PC-9 (cell line): ENCODE results near the gene KL. TPM values are rescaled to one million over a fixed set of nuclear protein-coding genes. Genes with fewer than 3 reads are reported as not detected.

Experiments used
- BruUV-seq: library from RNA; stranded (reverse); fragments of 400-500 nt; replicated peaks from 2 replicates; lab custom pipeline; 2021; lab: Mats Ljungman, UMichigan
- CTCF ChIA-PET: fragments of 300-600 bp; sonication (Branson Sonifier 250); formaldehyde crosslinking; loops from one replicate; lab custom pipeline; 2022; ENCODE audit warnings: antibody characterized with exemption; lab: Charles Lee
- POLR2A ChIA-PET: fragments of 300-600 bp; sonication (Branson Sonifier 250); formaldehyde crosslinking; loops from one replicate; lab custom pipeline; 2022; ENCODE audit warnings: antibody characterized with exemption; ENCODE audit not compliant: unreplicated experiment; lab: Charles Lee
- DNase-seq, 2 experiments: peaks; one replicate each; pipeline versions ENCODE4 v3.0.0 to v3.0.0-alpha.2; 2015 to 2022; ENCODE audit warnings: mixed read lengths in 1 of 2
- H2AFZ ChIP-seq: fragments of 200-600 bp; sonication (generic); 2 replicates; pipeline ENCODE4 v1.8.1; 2017; ENCODE audit warnings: antibody characterized with exemption
- H3F3A ChIP-seq: fragments of 200-600 bp; sonication (generic); 2 replicates; pipeline ENCODE4 v1.8.1; 2017; ENCODE audit warnings: antibody characterized with exemption, mild to moderate bottlenecking, low read depth; ENCODE audit not compliant: insufficient read depth
- H3K27ac ChIP-seq: fragments of 200-600 bp; sonication (generic); 2 replicates; pipeline ENCODE4 v1.6.1; 2016; ENCODE audit warnings: mixed run types
- H3K27me3 ChIP-seq: fragments of 200-600 bp; sonication (generic); 2 replicates; pipeline ENCODE4 v1.6.1; 2016; ENCODE audit warnings: low read depth, mixed run types; ENCODE audit not compliant: insufficient read depth
- H3K36me3 ChIP-seq: fragments of 200-600 bp; sonication (generic); 2 replicates; pipeline ENCODE4 v1.6.1; 2016; ENCODE audit warnings: low read depth, mixed run types
- H3K4me1 ChIP-seq: fragments of 200-600 bp; sonication (generic); replicated peaks from 2 replicates; pipeline ENCODE4 v1.6.1; 2016; ENCODE audit warnings: mixed run types; ENCODE audit not compliant: insufficient read depth
- H3K4me2 ChIP-seq: fragments of 200-600 bp; sonication (generic); 2 replicates; pipeline ENCODE4 v1.6.1; 2017; ENCODE audit warnings: mixed run types
- H3K4me3 ChIP-seq: fragments of 200-600 bp; sonication (generic); 2 replicates; pipeline ENCODE4 v1.6.1; 2016; ENCODE audit warnings: mixed run types
- H3K79me2 ChIP-seq: fragments of 200-600 bp; sonication (generic); 2 replicates; pipeline ENCODE4 v1.6.1; 2017; ENCODE audit warnings: low read depth, mixed run types
- H3K9me2 ChIP-seq: fragments of 200-600 bp; sonication (generic); 2 replicates; pipeline ENCODE4 v1.8.1; 2017; ENCODE audit warnings: mild to moderate bottlenecking; ENCODE audit not compliant: insufficient read depth
- H3K9me3 ChIP-seq: fragments of 200-600 bp; sonication (generic); 2 replicates; pipeline ENCODE4 v1.8.1; 2016; ENCODE audit warnings: low read depth; ENCODE audit not compliant: insufficient read depth
- H4K20me1 ChIP-seq: fragments of 200-600 bp; sonication (generic); 2 replicates; pipeline ENCODE4 v1.8.1; 2017; ENCODE audit not compliant: insufficient read depth
- EZH2 ChIP-seq: fragments of 200-600 bp; sonication (generic); IDR thresholded peaks from 2 replicates; pipeline ENCODE4 v1.8.0; 2017; ENCODE audit warnings: antibody characterized with exemption, low read depth
- intact Hi-C: fragments of 100-400 bp; cut with micrococcal nuclease; formaldehyde crosslinking; loops from one replicate; pipeline ENCODE4 v1.10.0; 2022; ENCODE audit not compliant: unreplicated experiment
- total RNA-seq: library from RNA; stranded (reverse); gene quantifications from 2 replicates; pipeline ENCODE4 v1.2.3, GENCODE V29; 2021
- TF ChIP-seq, protein P1 (sequence below): fragments of 200-600 bp; sonication (generic); conservative IDR thresholded peaks from 2 replicates; pipeline ENCODE4 v1.6.1; 2017; ENCODE audit warnings: mixed run types, antibody characterized with exemption, mild to moderate bottlenecking, moderate library complexity

The KL gene
- total RNA-seq, 1 experiment from 2014 or later, result 1.4 TPM

DNA sequence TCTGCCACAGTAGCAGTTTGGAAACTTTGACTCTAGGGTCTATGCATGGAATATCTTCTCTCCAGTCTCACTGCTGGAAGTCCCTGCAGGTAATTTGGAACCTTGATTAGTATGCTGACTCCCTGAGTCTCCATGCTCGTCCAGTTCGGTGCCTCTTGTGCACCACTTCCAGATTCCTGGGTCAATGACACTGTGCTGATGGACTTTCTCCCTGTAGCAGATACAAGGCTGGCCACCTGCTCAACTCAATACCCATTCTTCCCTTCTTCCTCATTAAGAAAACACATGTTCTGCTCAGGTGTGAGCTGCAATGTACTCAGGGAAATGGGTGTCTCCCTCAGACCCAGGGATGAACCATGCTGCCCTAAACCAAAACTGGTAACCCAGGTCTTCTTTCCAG is 99.1 kb downstream of the KL start:
- H3K9me3 ChIP-seq, result no peaks in the 10 kb centered on the region
- H3K4me3 ChIP-seq, result no peak overlapping the region
- no peaks in the 10 kb centered on the region for H4K20me1 ChIP-seq
- DNase-seq, result no peak
- H3K4me1 ChIP-seq, result peaks cover 31% of the 10 kb centered on the region
- TF ChIP-seq EZH2, result no peak
- TF ChIP-seq, protein P1, sequence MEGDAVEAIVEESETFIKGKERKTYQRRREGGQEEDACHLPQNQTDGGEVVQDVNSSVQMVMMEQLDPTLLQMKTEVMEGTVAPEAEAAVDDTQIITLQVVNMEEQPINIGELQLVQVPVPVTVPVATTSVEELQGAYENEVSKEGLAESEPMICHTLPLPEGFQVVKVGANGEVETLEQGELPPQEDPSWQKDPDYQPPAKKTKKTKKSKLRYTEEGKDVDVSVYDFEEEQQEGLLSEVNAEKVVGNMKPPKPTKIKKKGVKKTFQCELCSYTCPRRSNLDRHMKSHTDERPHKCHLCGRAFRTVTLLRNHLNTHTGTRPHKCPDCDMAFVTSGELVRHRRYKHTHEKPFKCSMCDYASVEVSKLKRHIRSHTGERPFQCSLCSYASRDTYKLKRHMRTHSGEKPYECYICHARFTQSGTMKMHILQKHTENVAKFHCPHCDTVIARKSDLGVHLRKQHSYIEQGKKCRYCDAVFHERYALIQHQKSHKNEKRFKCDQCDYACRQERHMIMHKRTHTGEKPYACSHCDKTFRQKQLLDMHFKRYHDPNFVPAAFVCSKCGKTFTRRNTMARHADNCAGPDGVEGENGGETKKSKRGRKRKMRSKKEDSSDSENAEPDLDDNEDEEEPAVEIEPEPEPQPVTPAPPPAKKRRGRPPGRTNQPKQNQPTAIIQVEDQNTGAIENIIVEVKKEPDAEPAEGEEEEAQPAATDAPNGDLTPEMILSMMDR, result no peak
- no peak overlapping the region for H3K27ac ChIP-seq
- H3K36me3 ChIP-seq, result peaks cover 31% of the 10 kb centered on the region; the same call in 1 of the 2 replicates
- H3F3A ChIP-seq, result peaks cover 22% of the 10 kb centered on the region
- BruUV-seq, result no TSS peak
- no peaks in the 10 kb centered on the region for H3K9me2 ChIP-seq
- no peak overlapping the region for H2AFZ ChIP-seq
- no peak overlapping the region for H3K4me2 ChIP-seq
- intact Hi-C loops, result loop anchor here (5.0 kb wide), 1 partner anchor 528 kb away; the partner anchor contains the start of gene PDS5B
- no peaks in the 10 kb centered on the region for H3K79me2 ChIP-seq
- POLR2A ChIA-PET, result no interaction called here
- CTCF ChIA-PET, result no interaction called here
- no peaks in the 10 kb centered on the region for H3K27me3 ChIP-seq
